Skeletal muscle tissue (tissue), 4 donors: ENCODE measurements around the gene LRRC2. TPM values are rescaled to one million over a fixed set of nuclear protein-coding genes. Genes with fewer than 3 reads are reported as not detected.
"Not testable (repeated sequence)": the region's sequence is repeated elsewhere in the genome, so short reads cannot be mapped to it uniquely, and the experiment has no call there.

Source experiments
- H3K27ac ChIP-seq: one replicate; pipeline ENCODE4 v1.7.0; 2013; ENCODE audit warnings: mild to moderate bottlenecking, low read depth, low read length, inconsistent platforms
- H3K27me3 ChIP-seq, 3 donors: one replicate each; pipeline ENCODE4 v1.7.0; 2013; ENCODE audit warnings: low read length in 3 of 3; ENCODE audit not compliant: control insufficient read depth in 3 of 3, insufficient read depth in 3 of 3
- H3K36me3 ChIP-seq, 3 donors: one replicate each; pipeline ENCODE4 v1.7.0; 2013; ENCODE audit warnings: low read length in 3 of 3; ENCODE audit not compliant: control insufficient read depth in 3 of 3, insufficient read depth in 3 of 3
- H3K4me1 ChIP-seq, 3 donors: one replicate each; pipeline ENCODE4 v1.7.0; 2013; ENCODE audit warnings: low read length in 3 of 3, mild to moderate bottlenecking in 3 of 3; ENCODE audit not compliant: control insufficient read depth in 3 of 3, insufficient read depth in 3 of 3
- H3K4me3 ChIP-seq, 3 donors: one replicate each; pipeline ENCODE4 v1.7.0; 2013; ENCODE audit warnings: low read length in 3 of 3
- H3K9ac ChIP-seq, 3 donors: one replicate each; pipeline ENCODE4 v1.7.0; 2013; ENCODE audit warnings: low read length in 3 of 3, mild to moderate bottlenecking in 3 of 3, moderate library complexity in 2 of 3, low read depth in 1 of 3
- H3K9me3 ChIP-seq, 3 donors: one replicate each; pipeline ENCODE4 v1.7.0; 2013; ENCODE audit warnings: low read length in 3 of 3; ENCODE audit not compliant: control insufficient read depth in 3 of 3
- total RNA-seq: library from RNA; depleted of rRNA; stranded (reverse); fragments of >200 nt; gene quantifications from one replicate; pipeline ENCODE4 v1.2.3, GENCODE V29; 2014
- donor health status: Osteomylitis.

LRRC2 gene
- total RNA-seq, 1 donor from 2014 or later: 3.7 TPM

- no peak overlapping the region for H3K27ac ChIP-seq
Measured at GRCh38 chr3:46584598-46585467, 18.7 kb upstream of the LRRC2 start.

GRCh38 chr3:46580675-46581074, 14.6 kb upstream of the LRRC2 start:
- Histone ChIP-seq H3K9me3 (no peaks in the 10 kb centered on the region), H3K36me3 (no peaks in the 10 kb centered on the region), H3K9ac (no peak overlapping the region), H3K27me3 (peaks cover 0 to 3% (median 0%) of the 10 kb centered on the region in 3 donors), H3K4me1 (no peaks in the 10 kb centered on the region), H3K27ac (no peak overlapping the region), H3K4me3 (no peak overlapping the region)

More at GRCh38 chr3:46584598-46585467, 18.7 kb upstream of the LRRC2 start:
- Histone ChIP-seq H3K9me3 (no peaks in the 10 kb centered on the region), H3K36me3 (no peaks in the 10 kb centered on the region), H3K4me1 (no peaks in the 10 kb centered on the region), H3K9ac (no peak overlapping the region), H3K27me3 (no peaks in the 10 kb centered on the region), H3K4me3 (no peak overlapping the region)

GRCh38 chr3:46579756-46580286, 13.7 kb upstream of the LRRC2 start:
- no peak overlapping the region for H3K4me3 ChIP-seq
- H3K27me3 ChIP-seq: peaks cover 0 to 3% (median 0%) of the 10 kb centered on the region in 3 donors
- no peak overlapping the region for H3K9ac ChIP-seq
- no peak overlapping the region for H3K27ac ChIP-seq
- no peaks in the 10 kb centered on the region for H3K36me3 ChIP-seq
- no peaks in the 10 kb centered on the region for H3K9me3 ChIP-seq
- H3K4me1 ChIP-seq: no peaks in the 10 kb centered on the region

- peaks cover 0 to 2% (median 0%) of the 10 kb centered on the region in 3 donors for H3K4me1 ChIP-seq
- peaks cover 0 to 3% (median 0%) of the 10 kb centered on the region in 3 donors for H3K27me3 ChIP-seq
- no peaks in the 10 kb centered on the region for H3K9me3 ChIP-seq
- no peaks in the 10 kb centered on the region for H3K36me3 ChIP-seq
- H3K4me3 ChIP-seq: no peak overlapping the region
- H3K27ac ChIP-seq: no peak overlapping the region
- no peak overlapping the region for H3K9ac ChIP-seq
Measured at GRCh38 chr3:46578973-46579755, 13.1 kb upstream of the LRRC2 start.

GRCh38 chr3:46577580-46578249, 11.6 kb upstream of the LRRC2 start:
- H3K9me3 ChIP-seq, H3K27me3 ChIP-seq, H3K4me1 ChIP-seq, H3K4me3 ChIP-seq, H3K27ac ChIP-seq, H3K36me3 ChIP-seq, H3K9ac ChIP-seq: not testable (repeated sequence)

GRCh38 chr3:46576879-46577278, 10.8 kb upstream of the LRRC2 start:
- no peak overlapping the region for H3K27ac ChIP-seq
- peaks cover 0 to 7% (median 0%) of the 10 kb centered on the region in 3 donors for H3K4me1 ChIP-seq
- H3K9me3 ChIP-seq: no peaks in the 10 kb centered on the region
- H3K9ac ChIP-seq: no peak overlapping the region
- no peaks in the 10 kb centered on the region for H3K36me3 ChIP-seq
- no peak overlapping the region for H3K4me3 ChIP-seq
- peaks cover 0 to 3% (median 0%) of the 10 kb centered on the region in 3 donors for H3K27me3 ChIP-seq

GRCh38 chr3:46576386-46576785, 10.3 kb upstream of the LRRC2 start:
- Histone ChIP-seq H3K4me1 (peaks cover 0 to 7% (median 0%) of the 10 kb centered on the region in 3 donors), H3K4me3 (no peak overlapping the region), H3K9ac (no peak overlapping the region), H3K27me3 (peaks cover 0 to 3% (median 0%) of the 10 kb centered on the region in 3 donors), H3K36me3 (no peaks in the 10 kb centered on the region), H3K9me3 (no peaks in the 10 kb centered on the region), H3K27ac (no peak overlapping the region)

GRCh38 chr3:46575577-46576222, 9.6 kb upstream of the LRRC2 start:
- Histone ChIP-seq H3K4me3 (no peak overlapping the region), H3K36me3 (no peaks in the 10 kb centered on the region), H3K9ac (no peak overlapping the region), H3K27ac (no peak overlapping the region), H3K4me1 (peaks cover 0 to 7% (median 0%) of the 10 kb centered on the region in 3 donors), H3K27me3 (peaks cover 0 to 3% (median 0%) of the 10 kb centered on the region in 3 donors), H3K9me3 (no peaks in the 10 kb centered on the region)

GRCh38 chr3:46574881-46575576, 8.9 kb upstream of the LRRC2 start:
- Histone ChIP-seq H3K4me1 (peaks cover 0 to 7% (median 0%) of the 10 kb centered on the region in 3 donors), H3K27ac (no peak overlapping the region), H3K36me3 (no peaks in the 10 kb centered on the region), H3K27me3 (peaks cover 0 to 3% (median 0%) of the 10 kb centered on the region in 3 donors), H3K9me3 (no peaks in the 10 kb centered on the region), H3K4me3 (no peak overlapping the region), H3K9ac (no peak overlapping the region)
